Measurements from ENCODE around the gene SDK1. TPM values are rescaled to one million over a fixed set of nuclear protein-coding genes. Genes with fewer than 3 reads are reported as not detected.
"Not testable (repeated sequence)": the region's sequence is repeated elsewhere in the genome, so short reads cannot be mapped to it uniquely, and the experiment has no call there.

The SDK1 gene
- total RNA-seq, 2 donors from 2014 or later: 19.8 to 32.4 TPM

GRCh38 chr7:4234498-4234855 lies 933.4 kb downstream of the SDK1 start:
- Histone ChIP-seq H3K9me3 (no peaks in the 10 kb centered on the region), H3K4me3 (no peak overlapping the region), H3K27ac (no peak overlapping the region), H3K4me1 (no peaks in the 10 kb centered on the region), H3K36me3 (replicated peaks in 1 of 2; ENCODE audit: insufficient read depth in 1 of 2, low read depth in 2 of 2) (peaks cover 0 to 3% of the 10 kb centered on the region in 2 donors), H3K27me3 (no peaks in the 10 kb centered on the region)
- DNase-seq: no peak
- 91 to 100% methylated on average over 6 to 12 of the region's 12 CpGs for WGBS, 2 donors
- no peak for TF ChIP-seq POLR2A (IDR thresholded peaks at IDR 0.05)
- no peak for TF ChIP-seq CTCF (IDR thresholded peaks at IDR 0.05)
- no peak for ATAC-seq
- intact Hi-C loops (cut with DNase I): no loop called here

GRCh38 chr7:4234886-4235285 lies 933.8 kb downstream of the SDK1 start:
- Histone ChIP-seq H3K36me3 (replicated peaks in 1 of 2; ENCODE audit: insufficient read depth in 1 of 2, low read depth in 2 of 2) (peaks cover 0 to 3% of the 10 kb centered on the region in 2 donors), H3K4me1 (no peaks in the 10 kb centered on the region), H3K27me3 (no peaks in the 10 kb centered on the region), H3K27ac (no peak overlapping the region), H3K9me3 (no peaks in the 10 kb centered on the region), H3K4me3 (no peak overlapping the region)
- intact Hi-C loops (cut with DNase I): no loop called here
- WGBS, 2 donors: 86 to 94% methylated on average over 9 of the region's 9 CpGs
- DNase-seq (no peak), ATAC-seq (no peak)
- TF ChIP-seq CTCF (IDR thresholded peaks at IDR 0.05) (no peak), POLR2A (IDR thresholded peaks at IDR 0.05) (no peak)

GRCh38 chr7:4235596-4235995 lies 934.5 kb downstream of the SDK1 start:
- H3K27ac ChIP-seq: no peak overlapping the region
- H3K27me3 ChIP-seq: no peaks in the 10 kb centered on the region
- no peak overlapping the region for H3K4me3 ChIP-seq
- no peaks in the 10 kb centered on the region for H3K9me3 ChIP-seq
- H3K4me1 ChIP-seq: no peaks in the 10 kb centered on the region
- TF ChIP-seq POLR2A (IDR thresholded peaks at IDR 0.05) (no peak), CTCF (IDR thresholded peaks at IDR 0.05) (no peak)
- 88 to 95% methylated on average over 5 to 11 of the region's 14 CpGs for WGBS, 2 donors
- ATAC-seq (no peak), DNase-seq (no peak)
- intact Hi-C loops (cut with DNase I): no loop called here
- peaks cover 0 to 3% of the 10 kb centered on the region in 2 donors for H3K36me3 ChIP-seq (replicated peaks in 1 of 2; ENCODE audit: insufficient read depth in 1 of 2, low read depth in 2 of 2)

GRCh38 chr7:4236389-4236788 lies 935.3 kb downstream of the SDK1 start:
- no peak for TF ChIP-seq CTCF (IDR thresholded peaks at IDR 0.05)
- no peak for TF ChIP-seq POLR2A (IDR thresholded peaks at IDR 0.05)
- H3K4me3 ChIP-seq: no peak overlapping the region
- DNase-seq (no peak), ATAC-seq (no peak)
- H3K27ac ChIP-seq: no peak overlapping the region
- no peaks in the 10 kb centered on the region for H3K4me1 ChIP-seq
- H3K9me3 ChIP-seq: no peaks in the 10 kb centered on the region
- WGBS, 2 donors: 93% methylated on average over 12 of the region's 12 CpGs
- H3K36me3 ChIP-seq (replicated peaks in 1 of 2; ENCODE audit: insufficient read depth in 1 of 2, low read depth in 2 of 2): peaks cover 0 to 3% of the 10 kb centered on the region in 2 donors
- no peaks in the 10 kb centered on the region for H3K27me3 ChIP-seq
- intact Hi-C loops (cut with DNase I): no loop called here

DNA sequence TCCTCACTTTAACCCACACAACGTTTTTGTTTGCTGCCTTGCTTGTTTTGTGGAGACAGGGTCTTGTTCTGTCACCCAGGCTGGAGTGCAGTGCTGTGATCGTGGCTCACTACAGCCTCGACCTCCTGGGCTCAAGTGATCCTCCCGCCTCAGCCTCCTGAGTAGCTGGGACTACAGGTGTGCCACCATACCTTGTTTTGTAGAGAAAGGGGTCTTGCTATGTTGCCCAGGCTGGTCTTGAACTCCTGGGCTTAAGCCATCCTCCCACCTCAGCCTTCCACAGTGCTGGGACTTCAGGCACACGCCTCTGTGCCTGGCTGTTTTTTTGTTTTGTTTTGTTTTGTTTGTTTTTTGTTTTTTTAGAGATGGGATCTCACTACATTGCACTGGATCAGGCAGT lies 935.8 kb downstream of the SDK1 start:
- ATAC-seq; H3K4me1 ChIP-seq; H3K36me3 ChIP-seq (replicated peaks in 1 of 2; ENCODE audit: insufficient read depth in 1 of 2, low read depth in 2 of 2); H3K4me3 ChIP-seq; H3K27me3 ChIP-seq; DNase-seq; H3K27ac ChIP-seq; H3K9me3 ChIP-seq; intact Hi-C loops (cut with DNase I): not testable (repeated sequence)
- 79 to 81% methylated on average over 5 of the region's 5 CpGs for WGBS, 2 donors

Measured in body of pancreas (tissue), 4 donors.